Epithelial cell of prostate (primary cell): ENCODE results near the gene RAB10.
"Not testable (repeated sequence)": the region's sequence is repeated elsewhere in the genome, so short reads cannot be mapped to it uniquely, and the experiment has no call there.

ENCODE experiments used
- DNase-seq: peaks from one replicate; pipeline ENCODE4 v3.0.0-alpha.2; 2011; ENCODE audit warnings: low read depth, low spot score
- H3K27ac ChIP-seq: fragments of 450-650 bp; 2 replicates; pipeline ENCODE4 v1.5.1; 2017; ENCODE audit warnings: mild to moderate bottlenecking

RAB10 gene

GRCh38 chr2:26033818-26034636 is at the start of gene RAB10:
Gene RAB10, plus strand, starts transcription at chr2:26034084. Its CDS starts 525 bp downstream, at chr2:26034609.
- peak within 1 kb of the TSS; percentile 98 for H3K27ac ChIP-seq
- peak; percentile 95 for DNase-seq

- DNase-seq = no peak
- H3K27ac ChIP-seq = no peak overlapping the region
These were observed 45.8 kb upstream of the RAB10 start for GRCh38 chr2:25988134-25988533.

- no peak for DNase-seq
- H3K27ac ChIP-seq = no peak overlapping the region
These were observed 44.7 kb upstream of the RAB10 start for GRCh38 chr2:25989154-25989553.

- no peak for DNase-seq
- peak overlapping the region; percentile 68 for H3K27ac ChIP-seq
These were observed 41.9 kb upstream of the RAB10 start for GRCh38 chr2:25991965-25992364.

GRCh38 chr2:25992556-25992955 is 41.3 kb upstream of the RAB10 start:
- H3K27ac ChIP-seq = peak overlapping the region; percentile 68
- DNase-seq = no peak

GRCh38 chr2:25993049-25993448 is 40.8 kb upstream of the RAB10 start:
- DNase-seq = no peak
- no peak overlapping the region for H3K27ac ChIP-seq

GRCh38 chr2:25994509-25994908 is 39.4 kb upstream of the RAB10 start:
- no peak for DNase-seq
- no peak overlapping the region for H3K27ac ChIP-seq

GRCh38 chr2:25996844-25997243 is 37.0 kb upstream of the RAB10 start:
- no peak for DNase-seq
- peak overlapping the region; percentile 86 for H3K27ac ChIP-seq

GRCh38 chr2:25998816-25999383 is 35.0 kb upstream of the RAB10 start:
- H3K27ac ChIP-seq = peak overlapping the region; percentile 86
- DNase-seq = not testable (repeated sequence)

GRCh38 chr2:25999406-25999805 is 34.5 kb upstream of the RAB10 start:
- H3K27ac ChIP-seq = peak overlapping the region; percentile 86
- not testable (repeated sequence) for DNase-seq

GRCh38 chr2:26000561-26001082 is 33.3 kb upstream of the RAB10 start:
- DNase-seq = no peak
- H3K27ac ChIP-seq = peak overlapping the region; percentile 86

GRCh38 chr2:26001743-26002351 is 32.0 kb upstream of the RAB10 start:
- no peak for DNase-seq
- H3K27ac ChIP-seq = peak overlapping the region; percentile 86

- H3K27ac ChIP-seq = peak overlapping the region; percentile 86
- no peak for DNase-seq
These were observed 31.1 kb upstream of the RAB10 start for GRCh38 chr2:26002632-26003310.

- DNase-seq = no peak
- peak overlapping the region; percentile 97 for H3K27ac ChIP-seq
These were observed 25.8 kb upstream of the RAB10 start for GRCh38 chr2:26008095-26008494.

GRCh38 chr2:26008851-26009566 is 24.9 kb upstream of the RAB10 start:
- DNase-seq = peak; percentile 99
- H3K27ac ChIP-seq = peak overlapping the region; percentile 97

- DNase-seq = no peak
These were observed 24.3 kb upstream of the RAB10 start for GRCh38 chr2:26009567-26009963.

GRCh38 chr2:26010943-26011342 is 22.9 kb upstream of the RAB10 start:
- H3K27ac ChIP-seq = peak overlapping the region; percentile 97

More at GRCh38 chr2:26009567-26009963, 24.3 kb upstream of the RAB10 start:
- peak overlapping the region; percentile 97 for H3K27ac ChIP-seq

GRCh38 chr2:26011609-26011989 is 22.3 kb upstream of the RAB10 start:
- DNase-seq = no peak
- H3K27ac ChIP-seq = peak overlapping the region; percentile 97

More at GRCh38 chr2:26010943-26011342, 22.9 kb upstream of the RAB10 start:
- no peak for DNase-seq

GRCh38 chr2:26011990-26012856 is 21.7 kb upstream of the RAB10 start:
- DNase-seq = peak; percentile 80
- H3K27ac ChIP-seq = peak overlapping the region; percentile 97
